ENCODE measurements around the gene RCCD1. TPM values are rescaled to one million over a fixed set of nuclear protein-coding genes. Genes with fewer than 3 reads are reported as not detected.

Gene RCCD1
- total RNA-seq, 1 donor from 2014 or later, result 19.7 TPM

DNA sequence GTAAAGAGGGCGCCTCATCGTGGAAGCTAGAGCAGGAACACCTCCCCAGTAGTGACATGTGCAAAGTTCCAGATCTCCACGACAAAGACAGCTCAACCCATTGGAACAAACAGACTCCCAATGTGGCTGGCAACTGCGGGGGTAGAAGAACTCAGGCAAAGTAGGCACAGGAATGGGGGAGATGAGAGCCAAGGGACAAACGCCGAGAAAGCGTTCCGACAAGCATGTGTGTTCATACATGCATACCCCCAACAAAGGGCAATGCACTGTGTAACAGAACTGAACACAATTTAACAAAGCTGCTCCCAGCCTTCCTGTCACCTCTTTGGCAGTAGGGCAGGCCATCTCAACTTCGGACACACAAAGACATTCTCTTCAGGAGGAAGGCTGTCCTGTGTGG, 11.6 kb downstream of the RCCD1 start:
- DNase-seq (ENCODE audit: low spot score), result no peak
- Mint-ChIP-seq H3K4me1 (no peaks in the 10 kb centered on the region), H3K27ac (no peak overlapping the region), H3K9me3 (no peaks in the 10 kb centered on the region), H3K36me3 (peaks cover 35% of the 10 kb centered on the region), H3K4me3 (no peak overlapping the region), H3K27me3 (ENCODE audit: insufficient read depth, low read depth) (no peaks in the 10 kb centered on the region)
- H3K4me2 ChIP-seq, result no peak overlapping the region
- no peaks in the 10 kb centered on the region for H3K9me3 ChIP-seq (ENCODE audit: low read depth)
- H3K79me2 ChIP-seq (ENCODE audit: low read depth), result no peaks in the 10 kb centered on the region
- no peaks in the 10 kb centered on the region for H3K4me1 ChIP-seq
- H4K20me1 ChIP-seq (ENCODE audit: low read depth), result peaks cover 6% of the 10 kb centered on the region
- H3K36me3 ChIP-seq, result peaks cover 6% of the 10 kb centered on the region
- TF ChIP-seq EZH2 (IDR thresholded peaks at IDR 0.05) (no peak), EZH2phosphoT487 (IDR thresholded peaks at IDR 0.05) (no peak)
- TF ChIP-seq, protein P1, sequence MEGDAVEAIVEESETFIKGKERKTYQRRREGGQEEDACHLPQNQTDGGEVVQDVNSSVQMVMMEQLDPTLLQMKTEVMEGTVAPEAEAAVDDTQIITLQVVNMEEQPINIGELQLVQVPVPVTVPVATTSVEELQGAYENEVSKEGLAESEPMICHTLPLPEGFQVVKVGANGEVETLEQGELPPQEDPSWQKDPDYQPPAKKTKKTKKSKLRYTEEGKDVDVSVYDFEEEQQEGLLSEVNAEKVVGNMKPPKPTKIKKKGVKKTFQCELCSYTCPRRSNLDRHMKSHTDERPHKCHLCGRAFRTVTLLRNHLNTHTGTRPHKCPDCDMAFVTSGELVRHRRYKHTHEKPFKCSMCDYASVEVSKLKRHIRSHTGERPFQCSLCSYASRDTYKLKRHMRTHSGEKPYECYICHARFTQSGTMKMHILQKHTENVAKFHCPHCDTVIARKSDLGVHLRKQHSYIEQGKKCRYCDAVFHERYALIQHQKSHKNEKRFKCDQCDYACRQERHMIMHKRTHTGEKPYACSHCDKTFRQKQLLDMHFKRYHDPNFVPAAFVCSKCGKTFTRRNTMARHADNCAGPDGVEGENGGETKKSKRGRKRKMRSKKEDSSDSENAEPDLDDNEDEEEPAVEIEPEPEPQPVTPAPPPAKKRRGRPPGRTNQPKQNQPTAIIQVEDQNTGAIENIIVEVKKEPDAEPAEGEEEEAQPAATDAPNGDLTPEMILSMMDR (IDR thresholded peaks at IDR 0.05), result no peak
- peaks cover 17% of the 10 kb centered on the region for H3F3A ChIP-seq (ENCODE audit: low read depth)
- no peaks in the 10 kb centered on the region for H3K27me3 ChIP-seq
- H3K4me3 ChIP-seq, result no peak overlapping the region
- no peak overlapping the region for H3K27ac ChIP-seq
- no peak overlapping the region for H2AFZ ChIP-seq (replicated peaks)
- no peak overlapping the region for H3K9ac ChIP-seq

DNA sequence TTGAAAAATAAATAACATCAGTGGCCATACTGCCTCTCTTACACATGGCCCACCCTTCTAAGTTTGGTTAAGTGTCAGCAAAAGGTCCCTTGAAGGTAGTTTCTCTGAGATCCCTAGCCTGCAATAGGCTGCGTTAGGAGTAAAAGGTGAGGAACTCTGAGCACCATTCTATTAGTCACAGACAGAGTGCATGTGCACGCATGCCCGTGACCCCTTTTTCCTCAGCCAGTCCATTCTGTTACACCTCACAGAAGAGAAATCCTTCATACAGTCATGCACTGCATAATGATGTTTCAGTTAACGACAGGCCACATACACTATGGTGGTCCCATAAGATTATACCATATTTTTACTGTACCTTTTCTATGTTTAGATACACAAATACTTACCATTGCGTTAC, 12.5 kb downstream of the RCCD1 start:
- no peak overlapping the region for H3K4me2 ChIP-seq
- Mint-ChIP-seq H3K27me3 (ENCODE audit: insufficient read depth, low read depth) (no peaks in the 10 kb centered on the region), H3K4me3 (no peak overlapping the region), H3K9me3 (no peaks in the 10 kb centered on the region), H3K27ac (no peak overlapping the region), H3K4me1 (no peaks in the 10 kb centered on the region), H3K36me3 (peaks cover 33% of the 10 kb centered on the region)
- H3K4me3 ChIP-seq, result no peak overlapping the region
- no peak overlapping the region for H3K9ac ChIP-seq
- no peaks in the 10 kb centered on the region for H3K79me2 ChIP-seq (ENCODE audit: low read depth)
- no peaks in the 10 kb centered on the region for H3K4me1 ChIP-seq
- peaks cover 6% of the 10 kb centered on the region for H3K36me3 ChIP-seq
- no peak overlapping the region for H2AFZ ChIP-seq (replicated peaks)
- peaks cover 17% of the 10 kb centered on the region for H3F3A ChIP-seq (ENCODE audit: low read depth)
- H3K27me3 ChIP-seq, result no peaks in the 10 kb centered on the region
- no peak overlapping the region for H3K27ac ChIP-seq
- no peak for DNase-seq (ENCODE audit: low spot score)
- H4K20me1 ChIP-seq (ENCODE audit: low read depth), result peaks cover 6% of the 10 kb centered on the region
- TF ChIP-seq, protein P1 (IDR thresholded peaks at IDR 0.05), result no peak
- TF ChIP-seq EZH2 (IDR thresholded peaks at IDR 0.05) (no peak), EZH2phosphoT487 (IDR thresholded peaks at IDR 0.05) (no peak)
- H3K9me3 ChIP-seq (ENCODE audit: low read depth), result no peaks in the 10 kb centered on the region

DNA sequence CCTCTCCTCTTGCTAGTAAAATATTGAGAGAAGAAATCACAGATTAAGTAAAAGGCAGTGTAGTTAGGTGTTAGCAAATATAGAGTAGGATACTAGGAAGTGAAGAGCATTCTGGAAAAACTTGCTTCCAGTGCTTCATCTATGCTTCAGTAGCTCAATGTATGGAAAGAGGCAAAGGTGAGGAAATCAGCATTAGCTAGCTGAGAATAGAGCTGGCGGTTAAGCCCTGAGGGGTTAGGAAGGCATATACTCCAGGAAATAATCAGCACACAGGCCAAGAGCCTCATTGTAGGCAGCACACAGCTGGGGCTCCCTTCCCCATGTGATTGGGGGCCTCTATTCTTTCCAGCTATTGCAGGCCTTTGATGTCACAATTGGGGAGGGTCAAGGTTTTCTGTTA, 13.8 kb downstream of the RCCD1 start:
- Histone ChIP-seq H3K4me2 (no peak overlapping the region), H2AFZ (replicated peaks) (no peak overlapping the region), H3K4me3 (no peak overlapping the region), H3K9me3 (ENCODE audit: low read depth) (no peaks in the 10 kb centered on the region), H3F3A (ENCODE audit: low read depth) (peaks cover 17% of the 10 kb centered on the region), H3K27me3 (no peaks in the 10 kb centered on the region), H3K9ac (no peak overlapping the region), H4K20me1 (ENCODE audit: low read depth) (peaks cover 6% of the 10 kb centered on the region), H3K79me2 (ENCODE audit: low read depth) (no peaks in the 10 kb centered on the region), H3K27ac (no peak overlapping the region), H3K4me1 (no peaks in the 10 kb centered on the region), H3K36me3 (peaks cover 6% of the 10 kb centered on the region)
- no peak for DNase-seq (ENCODE audit: low spot score)
- Mint-ChIP-seq H3K27ac (no peak overlapping the region), H3K27me3 (ENCODE audit: insufficient read depth, low read depth) (no peaks in the 10 kb centered on the region), H3K4me3 (no peak overlapping the region), H3K4me1 (no peaks in the 10 kb centered on the region), H3K36me3 (peaks cover 34% of the 10 kb centered on the region), H3K9me3 (no peaks in the 10 kb centered on the region)
- no peak for TF ChIP-seq EZH2 (IDR thresholded peaks at IDR 0.05)
- TF ChIP-seq EZH2phosphoT487 (IDR thresholded peaks at IDR 0.05), result no peak

DNA sequence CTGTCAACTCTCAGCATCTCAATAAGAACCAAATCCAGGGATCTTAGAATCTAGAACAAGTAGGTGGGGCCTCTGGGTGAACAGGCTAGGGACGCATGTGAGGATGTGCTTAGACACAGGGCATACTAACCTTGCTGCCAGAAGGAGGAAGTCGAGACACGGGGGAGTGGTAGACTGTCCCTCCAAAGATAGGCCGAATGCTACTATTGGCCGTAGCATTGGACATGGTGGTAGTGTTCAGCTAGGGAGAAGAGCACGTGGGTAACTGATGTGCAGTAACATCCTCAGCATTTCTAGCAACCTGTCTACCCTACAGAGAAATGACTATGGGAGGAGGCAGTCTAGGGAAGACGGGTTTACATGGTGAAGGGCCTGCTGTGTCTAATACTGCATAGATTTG, 15.6 kb downstream of the RCCD1 start:
- H3K4me3 Mint-ChIP-seq, result no peak overlapping the region

More for the DNA sequence above, 15.6 kb downstream of the RCCD1 start:
- no peaks in the 10 kb centered on the region for H3K4me1 Mint-ChIP-seq
- H3K27me3 Mint-ChIP-seq (ENCODE audit: insufficient read depth, low read depth), result no peaks in the 10 kb centered on the region
- Histone ChIP-seq H3K27me3 (no peaks in the 10 kb centered on the region), H3F3A (ENCODE audit: low read depth) (peaks cover 17% of the 10 kb centered on the region), H3K27ac (no peak overlapping the region), H3K9ac (no peak overlapping the region), H4K20me1 (ENCODE audit: low read depth) (peaks cover 6% of the 10 kb centered on the region), H3K9me3 (ENCODE audit: low read depth) (no peaks in the 10 kb centered on the region), H3K4me3 (no peak overlapping the region), H3K36me3 (peaks cover 2% of the 10 kb centered on the region), H3K79me2 (ENCODE audit: low read depth) (no peaks in the 10 kb centered on the region), H3K4me2 (no peak overlapping the region), H3K4me1 (no peaks in the 10 kb centered on the region), H2AFZ (replicated peaks) (no peak overlapping the region)
- TF ChIP-seq EZH2 (IDR thresholded peaks at IDR 0.05), result no peak
- TF ChIP-seq EZH2phosphoT487 (IDR thresholded peaks at IDR 0.05), result no peak
- TF ChIP-seq, protein P1 (IDR thresholded peaks at IDR 0.05), result no peak
- H3K9me3 Mint-ChIP-seq, result no peaks in the 10 kb centered on the region
- DNase-seq (ENCODE audit: low spot score), result no peak
- peaks cover 42% of the 10 kb centered on the region for H3K36me3 Mint-ChIP-seq
- H3K27ac Mint-ChIP-seq, result no peak overlapping the region

Measured in neural progenitor cell (in vitro differentiated cells).